Astrocyte (in vitro differentiated cells and primary cell): ENCODE measurements around the gene TYSND1.

Experiments
- CTCF ChIP-seq: IDR thresholded peaks from 2 replicates; pipeline ENCODE4 v1.5.1; 2011; ENCODE audit warnings: low read depth, mild to moderate bottlenecking, inconsistent platforms, low read length, moderate library complexity; ENCODE audit not compliant: insufficient read depth
- EZH2 ChIP-seq: IDR thresholded peaks from 2 replicates; pipeline ENCODE4 v1.6.1; 2012; ENCODE audit warnings: mild to moderate bottlenecking, low read length, inconsistent platforms; ENCODE audit not compliant: insufficient read depth

GRCh38 chr10:70114902-70115301 is 31.6 kb downstream of the TYSND1 start:
- no peak for TF ChIP-seq CTCF
- TF ChIP-seq EZH2: no peak
